NCI-H2029 treated with DMSO at 0.1 percent for 48 hours (cell line): ENCODE measurements around the gene OGFR.

Experiments
- DNase-seq: peaks from one replicate; lab custom pipeline; 2025; lab: John Stamatoyannopoulos, UW

OGFR gene

DNA sequence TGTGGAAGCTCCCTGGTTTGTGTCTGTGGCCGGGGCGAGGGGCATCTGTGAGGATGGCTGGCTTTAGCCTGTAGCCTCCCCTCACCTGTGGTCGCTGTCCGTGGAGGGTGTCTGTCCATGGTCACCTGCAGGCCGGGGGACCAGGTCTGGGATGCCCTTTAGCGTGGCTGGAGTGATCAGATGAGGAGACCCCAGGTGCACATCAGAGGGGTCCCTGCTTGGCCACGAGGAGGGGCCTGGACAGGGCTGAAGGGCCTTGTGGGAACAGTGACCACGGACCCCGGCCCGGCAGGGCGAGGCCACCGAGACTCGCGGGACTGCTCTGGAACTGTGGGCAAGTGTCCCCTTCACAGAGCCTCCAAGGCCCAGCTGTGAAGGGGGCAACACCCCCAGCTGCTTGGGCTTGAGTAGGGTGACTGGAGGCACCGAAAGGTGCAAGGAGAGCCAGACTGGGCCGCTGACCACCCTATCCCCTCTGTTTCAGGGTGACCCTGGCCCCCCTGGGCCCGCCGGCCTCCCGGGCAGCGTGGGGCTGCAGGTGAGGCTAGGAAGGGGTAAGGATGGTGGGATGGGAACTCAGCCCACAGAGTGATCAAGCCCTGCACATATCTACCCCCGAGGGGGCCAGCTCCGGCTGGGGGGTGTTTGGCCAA lies 20.8 kb downstream of the OGFR start:
- no peak for DNase-seq

GRCh38 chr20:62825986-62826645 lies 21.5 kb downstream of the OGFR start:
- DNase-seq, result no peak

DNA sequence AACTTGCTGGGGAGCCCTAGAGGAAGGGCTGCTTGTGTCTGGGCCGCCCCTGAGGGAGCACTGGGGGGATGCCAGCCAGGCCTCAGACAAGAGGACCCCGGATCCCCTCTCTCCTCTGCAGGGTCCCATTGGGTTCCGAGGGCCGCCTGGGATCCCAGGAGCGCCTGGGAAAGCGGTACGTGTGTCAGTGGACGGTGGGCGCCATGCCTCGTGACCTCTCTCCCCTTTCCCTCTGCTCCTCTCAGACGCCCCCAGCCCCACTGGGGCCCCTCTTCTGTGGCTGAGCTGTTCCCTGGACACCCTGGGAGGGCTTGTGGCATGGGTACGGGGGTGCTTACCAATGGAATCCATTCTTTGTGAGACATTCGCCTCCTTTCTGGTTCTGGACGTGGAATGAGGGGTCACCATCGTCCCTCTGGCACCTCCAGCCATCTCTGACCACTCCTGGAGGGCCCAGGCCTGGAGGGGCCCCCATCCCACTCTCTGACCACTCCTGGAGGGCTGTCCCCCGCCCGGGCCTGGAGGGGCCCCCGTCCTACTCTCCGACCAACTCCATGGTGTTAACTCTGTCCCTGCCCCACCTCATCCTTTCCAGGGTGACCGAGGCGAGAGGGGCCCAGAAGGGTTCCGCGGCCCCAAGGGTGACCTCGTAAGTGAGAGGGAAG lies 22.1 kb downstream of the OGFR start:
- DNase-seq, result no peak

DNA sequence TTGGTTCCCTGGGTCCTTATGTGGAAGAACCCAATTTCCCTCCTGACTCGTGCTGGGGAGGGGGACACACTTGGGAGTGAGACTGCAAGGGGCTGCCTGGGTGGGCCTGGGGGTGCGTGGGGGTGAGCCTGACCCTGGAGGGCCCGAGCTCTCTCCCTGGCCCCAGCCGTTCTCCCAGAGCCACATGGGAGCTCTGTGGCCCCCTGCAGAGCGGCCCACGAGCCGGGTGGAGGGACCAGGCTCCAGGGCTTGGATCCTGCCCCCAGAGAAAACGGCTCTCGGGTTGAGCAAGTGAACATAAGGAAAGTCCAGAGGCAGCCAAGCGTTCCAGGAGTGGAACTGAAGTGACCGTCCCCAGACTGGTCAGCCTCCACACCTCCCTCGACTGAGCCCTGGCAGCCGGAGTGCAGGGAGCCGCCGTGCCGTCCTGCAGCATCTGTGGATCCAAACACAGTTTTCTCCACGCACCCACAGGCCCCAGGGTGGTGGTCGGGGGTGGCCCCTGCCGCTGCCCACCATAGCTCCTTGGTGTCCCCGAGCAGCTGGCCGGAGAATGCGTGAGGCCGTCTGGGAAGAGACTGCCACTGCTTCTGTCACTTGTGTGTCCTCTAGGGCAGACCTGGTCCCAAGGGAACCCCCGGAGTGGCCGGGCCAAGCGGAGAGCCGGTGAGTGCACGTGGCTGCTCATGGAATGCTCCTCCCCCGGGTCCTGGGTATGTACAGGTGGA lies 22.8 kb downstream of the OGFR start:
- no peak for DNase-seq

GRCh38 chr20:62828051-62828450 lies 23.4 kb downstream of the OGFR start:
- DNase-seq, result no peak

DNA sequence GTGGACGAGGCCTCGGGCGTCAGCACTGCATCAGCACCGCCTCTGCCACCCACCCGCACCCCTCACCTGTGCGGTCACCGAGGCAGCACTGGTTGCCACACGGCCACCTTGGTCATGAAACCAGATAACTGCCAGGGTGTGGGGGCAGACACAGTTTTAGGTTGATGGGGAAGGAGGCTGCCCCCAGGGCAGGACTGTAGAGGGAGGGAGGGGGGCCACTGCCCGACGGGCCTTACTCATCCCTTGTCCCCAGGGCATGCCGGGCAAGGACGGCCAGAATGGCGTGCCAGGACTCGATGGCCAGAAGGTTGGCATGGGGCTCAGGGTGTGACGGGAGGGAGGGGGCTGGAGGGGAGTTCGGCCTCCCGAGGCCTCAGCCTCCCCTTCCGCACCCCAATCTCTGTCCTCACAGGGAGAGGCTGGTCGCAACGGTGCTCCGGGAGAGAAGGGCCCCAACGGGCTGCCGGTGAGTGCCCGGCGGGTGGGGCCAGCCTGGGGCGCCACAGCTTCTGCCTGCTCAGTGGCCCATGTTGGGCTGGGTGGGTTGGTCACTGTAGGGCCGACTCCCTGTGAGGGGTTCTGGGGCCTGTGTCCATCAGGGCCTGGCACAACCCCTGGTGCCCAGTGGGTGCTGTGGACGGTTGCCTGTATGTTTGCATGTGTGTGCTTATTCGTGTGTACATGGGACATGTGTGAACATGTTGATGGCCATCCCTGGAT lies 24.0 kb downstream of the OGFR start:
- DNase-seq, result no peak

DNA sequence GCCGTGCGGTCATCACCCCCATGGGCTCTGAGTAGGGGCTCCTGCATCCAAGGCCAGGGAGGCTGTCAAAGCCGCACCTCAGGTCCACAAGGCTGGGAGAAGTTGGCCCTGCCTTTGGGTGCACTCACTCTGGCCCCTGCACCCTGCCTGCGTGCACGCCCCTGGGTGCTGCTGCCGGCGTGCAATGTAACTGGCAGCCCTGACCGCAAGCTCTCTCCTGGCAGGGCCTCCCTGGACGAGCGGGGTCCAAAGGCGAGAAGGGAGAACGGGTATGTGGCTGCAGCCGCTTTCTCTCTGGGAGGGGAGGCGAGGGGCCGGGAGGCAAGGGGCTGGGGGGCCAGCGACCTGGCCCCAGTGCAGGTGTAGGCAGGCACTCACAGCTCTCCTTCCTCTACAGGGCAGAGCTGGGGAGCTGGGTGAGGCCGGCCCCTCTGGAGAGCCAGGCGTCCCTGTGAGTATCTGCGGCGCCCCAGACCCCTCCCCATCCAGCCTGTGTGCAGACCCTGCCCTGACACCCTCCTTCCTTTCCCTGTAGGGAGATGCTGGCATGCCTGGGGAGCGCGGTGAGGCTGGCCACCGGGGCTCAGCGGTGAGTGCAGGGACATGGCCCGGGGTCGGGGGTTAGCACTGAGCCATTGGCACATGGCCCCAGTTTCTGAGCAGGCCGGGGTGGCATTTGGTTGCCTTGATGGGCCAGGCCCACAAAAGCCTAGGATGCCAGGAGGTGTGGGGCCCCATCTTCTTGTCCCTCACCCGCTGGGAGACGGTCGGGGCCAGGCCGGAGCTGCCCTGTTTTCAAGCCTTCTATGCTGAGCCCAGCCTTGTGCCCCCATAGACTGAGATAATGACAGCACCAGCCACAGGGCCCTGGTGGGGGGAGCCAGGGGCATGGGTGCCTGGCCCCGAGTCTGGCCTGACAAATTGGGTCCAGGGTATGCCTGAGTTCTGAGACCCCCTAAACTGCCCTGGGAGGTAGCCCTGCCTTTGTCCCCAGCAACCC lies 24.9 kb downstream of the OGFR start:
- DNase-seq, result no peak

DNA sequence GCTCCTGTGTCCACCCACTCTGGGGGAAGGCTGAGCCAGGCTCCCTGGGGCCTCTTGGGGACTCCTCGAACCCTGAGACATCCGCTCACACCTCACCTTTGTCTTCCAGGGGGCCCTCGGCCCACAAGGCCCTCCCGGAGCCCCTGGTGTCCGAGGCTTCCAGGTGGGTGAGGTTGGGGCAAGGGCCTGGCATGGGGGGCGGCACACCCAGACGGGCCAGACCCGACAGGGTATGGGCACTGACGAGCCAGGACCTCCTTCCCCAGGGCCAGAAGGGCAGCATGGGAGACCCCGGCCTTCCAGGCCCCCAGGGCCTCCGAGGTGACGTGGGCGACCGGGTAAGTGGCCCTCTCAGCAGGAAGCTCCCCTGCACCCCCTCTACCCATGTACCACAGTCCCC lies 25.6 kb downstream of the OGFR start:
- no peak for DNase-seq

DNA sequence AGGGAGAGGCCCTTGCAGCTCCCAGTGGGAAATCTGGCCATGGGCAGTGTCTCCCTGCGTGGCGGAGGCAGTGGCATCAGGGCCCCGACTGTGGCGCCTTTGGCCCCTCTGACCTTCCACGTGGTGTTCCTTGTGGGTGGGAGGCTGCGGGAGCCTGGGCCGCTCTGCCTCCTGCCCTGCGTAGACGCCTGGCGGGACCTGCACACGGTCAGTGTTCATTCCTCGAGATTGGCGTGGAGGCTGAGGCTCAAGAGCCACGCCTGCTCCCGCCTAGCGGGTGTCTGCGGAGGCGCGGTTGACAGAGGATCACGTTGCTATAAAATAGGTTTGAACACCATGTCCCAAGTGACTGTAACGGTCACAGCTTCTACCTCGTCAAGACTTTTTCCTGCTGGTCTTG lies 26.2 kb downstream of the OGFR start:
- no peak for DNase-seq

- DNase-seq, result no peak
These were observed 26.7 kb downstream of the OGFR start for GRCh38 chr20:62831361-62831788.

DNA sequence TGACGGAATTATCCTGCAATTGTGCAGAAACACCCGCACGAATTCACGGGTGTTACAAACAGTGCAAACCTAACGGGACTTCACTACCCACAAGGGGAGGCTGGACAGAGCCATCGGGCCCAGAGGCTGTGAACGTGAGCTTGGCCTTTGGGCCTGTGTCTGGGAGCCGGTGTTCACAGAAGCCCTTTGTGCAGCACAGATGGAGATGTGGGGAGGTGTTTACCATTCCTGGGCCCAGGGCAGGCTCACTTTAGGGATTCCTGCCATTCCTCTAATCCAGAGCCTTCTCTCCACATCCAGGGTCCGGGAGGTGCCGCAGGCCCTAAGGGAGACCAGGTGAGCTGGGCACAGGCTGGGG lies 27.2 kb downstream of the OGFR start:
- no peak for DNase-seq

DNA sequence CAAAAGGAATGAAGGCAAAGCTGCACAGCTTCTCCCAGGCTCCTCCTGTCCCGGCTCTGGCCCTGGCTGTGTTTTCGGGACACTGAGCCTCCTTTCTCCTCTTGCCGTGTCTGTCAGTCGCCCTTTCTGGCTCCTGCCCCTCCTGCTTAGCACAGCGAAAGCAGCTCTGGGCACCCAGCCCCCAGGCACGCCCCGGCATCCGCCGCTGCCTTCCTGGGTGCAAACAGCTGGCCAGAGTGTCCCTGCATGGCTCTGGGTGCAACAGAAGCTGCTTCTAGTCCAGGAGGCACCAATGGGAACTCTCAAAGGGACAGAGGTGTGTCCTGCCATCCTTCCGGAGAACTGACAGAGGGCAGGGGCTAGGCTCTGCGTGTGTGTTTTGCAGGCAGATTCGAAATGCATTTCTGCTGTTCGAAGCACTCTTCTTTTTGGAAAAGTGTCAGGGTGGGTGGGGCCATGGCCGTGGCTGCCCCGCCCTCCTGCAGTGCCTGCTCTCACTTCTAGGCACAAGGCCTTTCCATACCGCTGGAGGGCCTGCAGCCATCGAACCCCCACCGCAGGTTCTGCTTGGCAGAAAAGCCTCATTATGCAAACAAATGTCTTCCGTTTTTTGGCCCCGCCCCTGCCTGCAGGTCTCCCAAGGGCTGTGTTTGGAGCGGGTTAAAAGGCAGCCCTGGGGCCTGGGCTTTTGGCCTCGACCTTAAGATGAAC lies 27.7 kb downstream of the OGFR start:
- peak; percentile 21 for DNase-seq

DNA sequence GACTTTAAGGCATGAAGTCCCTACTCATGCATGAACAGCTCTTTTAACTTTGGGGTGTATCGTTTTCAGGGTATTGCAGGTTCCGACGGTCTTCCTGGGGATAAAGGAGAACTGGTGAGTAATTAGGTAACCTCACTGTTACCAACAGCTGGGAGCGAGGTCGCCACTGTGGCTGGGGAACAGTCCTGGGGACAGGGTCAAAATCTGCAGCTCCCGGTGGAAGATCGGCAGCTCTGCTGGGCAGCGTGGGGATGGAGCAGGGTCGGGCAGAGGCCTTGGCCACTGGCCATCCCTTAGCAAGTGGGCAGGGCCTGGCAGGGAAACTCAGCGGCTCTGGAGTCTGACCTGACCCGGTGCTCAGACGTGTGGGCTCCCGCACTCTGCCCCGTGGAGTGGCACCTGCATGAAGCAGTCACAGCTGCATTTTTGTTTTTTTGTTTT lies 28.3 kb downstream of the OGFR start:
- no peak for DNase-seq

- no peak for DNase-seq
These were observed 30.5 kb downstream of the OGFR start for GRCh38 chr20:62834967-62835730.

- no peak for DNase-seq
These were observed 31.6 kb downstream of the OGFR start for GRCh38 chr20:62835931-62836861.

GRCh38 chr20:62836967-62837490 lies 32.4 kb downstream of the OGFR start:
- no peak for DNase-seq

DNA sequence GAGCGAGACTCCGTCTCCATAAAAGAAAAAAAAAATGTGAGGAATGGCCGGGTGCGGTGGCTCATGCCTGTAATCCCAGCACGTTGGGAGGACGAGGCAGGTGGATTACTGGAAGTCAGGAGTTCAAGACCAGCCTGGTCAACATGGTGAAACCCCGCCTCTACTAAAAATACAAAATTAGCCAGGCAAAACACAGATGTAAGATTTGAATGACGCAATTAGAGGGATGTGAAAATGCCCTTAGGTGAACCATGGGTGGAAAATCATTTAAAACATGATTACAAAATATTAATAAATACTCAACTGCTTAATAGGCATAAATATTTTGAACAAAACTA lies 33.1 kb downstream of the OGFR start:
- DNase-seq, result no peak
